SKM-1 (cell line): ENCODE measurements around the gene TIMP2.

Experiments
- DNase-seq: peaks from one replicate; lab custom pipeline; 2025; ENCODE audit not compliant: unreplicated experiment; lab: John Stamatoyannopoulos, UW

The TIMP2 gene

DNA sequence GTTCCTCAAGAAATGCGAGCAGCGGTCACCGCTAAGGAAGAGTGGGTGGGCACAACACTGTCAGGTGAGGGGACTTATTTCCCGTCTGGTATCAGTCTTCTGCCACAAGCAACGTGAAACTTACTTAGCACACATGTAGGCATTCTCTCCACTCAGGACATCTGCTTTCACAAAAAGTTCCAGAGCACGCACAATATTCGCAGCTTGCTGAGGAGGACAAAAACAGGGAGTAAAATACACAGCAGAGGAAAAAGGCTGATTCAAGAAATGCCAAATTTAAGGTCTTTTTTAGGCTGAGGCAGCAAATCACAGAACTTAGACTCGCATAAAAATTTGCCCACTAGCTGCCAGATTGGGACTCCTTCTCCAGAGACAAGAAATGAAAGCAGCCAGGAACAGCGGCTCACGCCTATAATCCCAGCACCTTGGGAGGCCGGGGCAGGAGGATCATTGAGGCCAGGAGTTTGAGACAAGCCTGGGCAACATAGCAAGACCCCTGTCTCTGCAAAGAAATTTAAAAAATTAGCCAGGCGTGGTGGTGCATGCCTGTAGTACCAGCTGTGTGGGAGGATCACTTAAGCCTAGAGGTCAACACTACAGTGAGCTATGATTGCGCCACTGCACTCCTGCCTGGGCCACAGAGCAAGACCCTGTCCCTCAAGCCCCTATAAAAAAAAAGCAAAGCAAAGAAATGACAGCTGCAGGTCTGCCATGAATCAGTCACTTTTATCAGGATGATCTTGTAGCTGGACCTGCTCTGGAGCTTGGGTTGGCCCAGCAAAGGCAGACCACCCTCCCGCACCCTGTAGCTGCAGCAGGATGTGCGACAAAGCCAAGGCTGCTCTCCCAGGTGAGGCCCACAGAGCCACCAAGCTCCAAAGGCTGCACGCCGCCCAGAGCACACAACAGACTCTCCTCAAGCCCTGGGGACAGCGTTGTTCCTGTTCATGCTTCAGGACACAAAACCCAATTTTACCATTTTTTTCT lies 105.1 kb downstream of the TIMP2 start:
- DNase-seq: no peak

DNA sequence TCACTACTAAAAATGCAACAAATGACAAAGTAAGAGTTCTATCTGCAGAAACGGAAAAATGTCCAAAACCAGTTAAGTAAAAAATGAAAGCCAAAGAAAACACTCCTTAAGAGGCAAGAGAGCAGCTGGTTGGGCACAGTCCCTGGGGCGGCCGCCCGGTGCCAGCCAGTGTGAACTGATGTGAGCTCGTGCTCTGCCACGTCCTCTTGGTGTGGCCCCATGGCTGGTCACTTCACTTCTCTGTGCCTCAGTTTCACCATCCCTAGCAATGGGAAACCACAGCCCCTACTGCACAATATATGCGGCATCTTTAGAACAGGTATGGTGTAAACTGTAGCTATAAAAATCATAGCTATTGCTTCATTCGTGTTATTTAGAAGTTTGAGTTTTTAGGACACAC lies 105.8 kb downstream of the TIMP2 start:
- DNase-seq: no peak

DNA sequence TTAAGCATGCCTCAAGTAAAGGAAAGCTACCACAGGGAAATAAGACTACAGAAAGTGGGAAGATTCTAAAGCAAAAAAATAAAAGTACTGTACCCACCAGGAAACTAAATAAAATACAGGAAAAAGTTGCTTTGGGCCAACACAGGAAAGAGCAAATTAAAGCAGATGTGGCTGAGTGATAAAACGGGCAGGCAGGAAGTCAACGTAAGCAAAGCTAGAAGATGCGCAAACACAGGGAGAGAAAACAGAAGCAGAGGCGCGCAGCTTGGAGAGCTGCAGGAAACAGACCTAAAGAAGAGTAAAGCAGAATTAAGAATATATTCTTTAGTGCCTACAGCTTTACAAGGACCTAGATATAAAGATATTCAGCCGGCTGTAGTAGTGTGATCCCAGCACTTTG lies 106.3 kb downstream of the TIMP2 start:
- no peak for DNase-seq

DNA sequence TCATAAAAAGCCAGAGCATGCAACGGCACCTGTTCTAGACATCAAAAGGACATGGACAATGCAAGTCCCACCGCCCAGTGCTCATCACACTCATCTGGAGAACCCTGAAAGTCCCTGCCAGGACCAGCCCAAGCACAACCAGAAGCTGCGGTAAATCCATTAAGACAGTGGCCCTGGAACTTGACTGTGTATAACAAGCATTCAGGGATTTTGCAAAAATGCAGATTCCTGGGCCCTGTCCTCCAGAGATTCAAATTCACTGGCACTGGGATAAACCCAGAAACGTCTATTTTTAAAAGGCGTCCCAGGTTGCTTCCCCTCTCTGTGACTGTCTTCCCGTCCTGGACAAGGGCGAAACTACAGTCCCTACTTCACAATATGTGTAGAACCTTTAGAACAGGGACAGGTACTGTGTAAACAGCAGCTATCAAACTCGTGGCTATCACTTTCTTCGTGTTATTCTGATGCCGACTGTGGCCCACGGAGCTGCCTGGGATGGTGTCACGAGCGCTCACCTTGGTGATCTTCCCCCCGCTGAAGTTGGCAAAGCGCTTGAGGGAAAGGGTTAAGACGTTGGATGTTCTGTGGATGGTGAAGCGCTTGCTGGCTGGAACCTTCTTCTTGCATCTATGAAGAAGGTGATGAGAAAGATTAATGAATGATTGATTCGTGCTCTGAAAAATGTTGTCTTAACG lies 106.9 kb downstream of the TIMP2 start:
- DNase-seq: no peak

DNA sequence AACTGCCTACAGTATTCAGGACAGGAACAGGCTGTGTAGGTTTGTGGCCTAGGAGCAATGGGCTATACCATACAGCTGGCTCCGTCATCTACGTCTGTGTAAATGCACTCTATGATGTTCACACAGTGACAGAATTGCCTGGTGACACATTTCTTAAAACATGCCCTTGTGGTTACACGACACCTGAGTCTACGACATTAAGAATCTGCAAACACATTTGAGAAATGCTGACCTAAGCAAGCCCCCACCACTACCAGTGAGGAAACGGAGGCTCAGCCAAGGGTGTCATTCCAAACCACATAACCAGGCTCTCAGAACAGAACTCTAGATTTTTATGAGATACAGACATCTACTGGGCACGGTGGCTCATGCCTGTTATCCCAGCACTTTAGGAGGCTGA lies 108.1 kb downstream of the TIMP2 start:
- no peak for DNase-seq

DNA sequence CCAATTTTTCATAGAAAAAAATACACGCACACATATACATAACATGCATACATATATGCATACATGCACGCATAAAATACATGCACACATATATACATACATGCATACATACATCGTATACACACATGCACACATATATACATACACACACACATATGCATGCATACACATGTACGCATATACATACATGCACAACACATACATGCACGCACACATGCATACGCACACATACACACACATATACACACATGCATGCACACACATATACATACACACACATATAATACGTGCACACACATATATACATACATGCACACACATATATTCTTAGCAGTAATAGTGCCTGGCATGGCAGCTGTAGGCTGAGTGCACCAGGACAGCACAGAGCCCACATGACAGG lies 109.5 kb downstream of the TIMP2 start:
- DNase-seq: no peak

DNA sequence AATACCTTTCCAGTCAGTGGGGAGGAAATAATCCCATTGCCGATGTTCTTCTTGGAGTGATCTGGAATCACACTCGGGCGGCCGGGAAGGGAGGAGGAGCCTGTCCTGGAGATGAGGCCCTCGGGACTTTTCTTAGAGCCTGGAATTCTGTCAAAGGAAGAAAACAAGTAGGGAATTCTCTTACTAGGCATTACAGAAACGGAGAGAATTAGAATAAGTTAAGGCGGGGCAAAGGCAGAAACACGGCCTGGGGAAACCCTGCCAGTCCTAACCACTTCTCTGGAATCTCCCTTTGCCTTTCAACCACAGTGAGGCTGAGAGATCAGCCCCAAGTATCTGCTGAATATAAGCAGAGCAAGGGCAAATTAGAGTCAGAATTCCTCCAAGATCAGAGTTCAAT lies 112.3 kb downstream of the TIMP2 start:
- DNase-seq: no peak

DNA sequence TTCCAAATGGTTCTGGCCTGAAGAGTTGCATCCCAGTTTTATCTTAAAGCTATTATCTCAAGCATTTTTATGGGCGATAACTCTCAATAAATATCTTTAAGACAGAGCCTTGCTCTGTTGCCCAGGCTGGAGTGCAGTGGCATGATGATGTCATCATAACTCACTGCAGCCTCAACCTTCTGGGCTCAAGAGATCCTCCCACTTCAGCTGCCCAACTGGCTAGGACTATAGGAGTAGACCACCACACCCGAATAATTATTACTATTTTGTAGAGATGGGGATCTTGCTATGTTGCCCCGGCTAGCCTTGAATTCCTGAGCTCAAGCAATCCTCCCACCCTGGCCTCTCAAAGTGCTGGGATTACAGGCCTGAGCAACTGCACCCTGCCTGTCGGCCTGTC lies 117.0 kb downstream of the TIMP2 start:
- no peak for DNase-seq

DNA sequence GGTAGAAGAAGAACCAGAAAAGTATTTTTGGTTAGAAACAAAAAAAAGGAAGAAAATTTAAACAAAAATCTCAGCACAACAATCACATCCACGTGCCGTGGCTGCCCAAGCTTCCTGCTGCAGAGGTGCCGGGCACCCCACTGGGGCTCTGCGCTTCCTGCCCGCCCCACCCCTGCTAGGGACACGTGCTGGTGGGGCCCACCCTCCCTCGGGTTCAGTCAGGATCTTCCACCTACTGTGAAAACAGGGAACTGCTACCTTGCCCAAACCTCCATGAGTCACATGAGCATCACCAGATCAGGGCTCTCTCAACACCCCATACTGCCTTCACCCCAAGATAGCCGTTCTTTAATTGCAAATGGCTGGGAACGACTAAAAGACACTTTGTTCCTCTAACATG lies 118.7 kb downstream of the TIMP2 start:
- DNase-seq: no peak

DNA sequence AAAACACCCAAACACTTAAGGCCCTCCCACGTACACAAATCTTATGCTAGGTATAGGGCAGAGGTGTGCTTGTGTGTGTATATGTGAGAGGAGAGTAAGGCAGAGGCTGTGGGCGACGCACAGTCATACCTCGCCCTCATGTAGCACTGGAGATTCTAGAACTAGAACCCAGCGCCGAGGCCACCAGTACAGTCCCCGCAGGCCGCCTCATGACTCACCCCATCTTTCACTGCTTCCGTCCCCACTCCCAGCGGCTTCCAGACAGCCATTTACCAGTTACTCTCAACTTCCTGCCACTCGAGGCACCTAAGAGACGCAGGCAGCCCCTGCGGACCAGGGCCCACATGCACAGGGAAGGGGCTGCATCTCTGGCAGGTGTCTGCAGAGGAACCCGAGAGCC lies 119.9 kb downstream of the TIMP2 start:
- no peak for DNase-seq

DNA sequence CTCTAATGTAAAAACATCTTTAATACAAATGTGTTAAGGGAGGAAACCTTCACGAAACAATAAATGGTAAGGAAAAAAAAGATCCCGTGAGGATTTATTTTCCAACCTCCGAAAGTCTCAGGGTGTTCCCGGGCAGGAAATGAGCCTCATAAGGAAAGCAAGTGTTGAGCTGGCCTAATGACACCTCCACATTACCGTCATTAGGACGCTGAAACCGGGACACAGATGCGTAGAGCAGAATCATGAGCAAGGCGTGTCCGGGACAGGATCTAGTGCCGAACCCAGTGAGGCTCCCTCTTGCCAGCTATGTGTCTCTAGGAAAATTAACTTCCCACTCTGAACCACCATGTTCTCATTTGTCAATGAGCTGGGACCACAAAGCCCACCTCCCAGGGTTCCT lies 120.4 kb downstream of the TIMP2 start:
- DNase-seq: no peak

DNA sequence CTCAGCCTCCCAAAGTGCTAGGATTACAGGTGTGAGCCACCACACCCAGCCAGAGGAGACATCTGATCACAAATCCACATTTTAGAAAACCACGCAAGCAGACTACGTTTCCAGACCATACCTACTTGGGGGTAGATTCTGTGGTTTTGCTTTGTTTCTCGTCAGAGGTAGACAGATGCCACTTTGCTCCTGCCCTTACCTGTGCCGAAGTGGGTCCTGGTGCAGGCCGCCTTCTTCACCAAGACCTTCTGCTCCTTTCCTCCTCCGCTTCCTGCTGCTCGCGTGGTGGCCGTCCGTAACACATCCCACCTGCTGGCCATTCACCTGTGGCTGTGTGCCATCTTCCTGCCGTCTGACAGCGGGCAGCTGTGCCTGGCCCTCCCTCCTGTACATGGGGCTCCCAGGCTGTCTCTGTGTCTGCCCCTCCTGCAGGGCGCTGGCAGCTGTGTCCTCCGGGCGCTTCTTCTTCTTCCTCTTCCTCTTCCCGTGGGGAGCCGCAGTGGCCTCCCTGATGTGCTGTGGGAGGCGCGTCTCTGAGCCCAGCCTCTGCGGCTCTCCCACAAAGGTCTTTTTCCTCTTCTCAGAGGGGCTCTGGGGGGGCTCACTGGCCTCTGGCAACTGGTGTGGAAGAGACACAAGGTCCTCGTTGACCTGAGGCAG lies 121.9 kb downstream of the TIMP2 start:
- DNase-seq: no peak
